Left ventricle myocardium inferior (tissue), 1 donor: ENCODE results near the gene PROCA1. TPM values are rescaled to one million over a fixed set of nuclear protein-coding genes. Genes with fewer than 3 reads are reported as not detected.

Source experiments
- DNase-seq: peaks from one replicate; pipeline ENCODE4 v3.0.0-alpha.2; 2020
- H3K27ac ChIP-seq: fragments of 200-600 bp; replicated peaks from 2 replicates; pipeline ENCODE4 v1.8.0; 2021
- H3K27me3 ChIP-seq: fragments of 200-600 bp; 2 replicates; pipeline ENCODE4 v1.8.0; 2021; ENCODE audit warnings: low read depth
- H3K36me3 ChIP-seq: fragments of 200-600 bp; 2 replicates; pipeline ENCODE4 v1.8.0; 2021
- H3K4me1 ChIP-seq: fragments of 200-600 bp; 2 replicates; pipeline ENCODE4 v1.8.0; 2021
- H3K4me3 ChIP-seq: fragments of 200-600 bp; 2 replicates; pipeline ENCODE4 v1.8.0; 2021; ENCODE audit warnings: mild to moderate bottlenecking, moderate library complexity
- H3K9me3 ChIP-seq: fragments of 200-600 bp; replicated peaks from 2 replicates; pipeline ENCODE4 v1.8.0; 2021
- intact Hi-C: fragments of 100-400 bp; cut with micrococcal nuclease; formaldehyde crosslinking; loops from one replicate; pipeline ENCODE4 v1.11.0; 2022
- total RNA-seq: library from RNA; stranded (reverse); fragmentation: NEBNext Ultra II Directional; extraction: Animal tissue kit (Norgen Biotek cat#: 25700); gene quantifications from one replicate; pipeline ENCODE4 v1.2.1, GENCODE V29; 2021
- TF ChIP-seq, protein P1 (sequence below): fragments of 200-600 bp; IDR thresholded peaks from 2 replicates; pipeline ENCODE4 v1.8.0; 2021; ENCODE audit warnings: antibody characterized with exemption, mild to moderate bottlenecking, borderline replicate concordance
- donor health status: DM: no; HTN: yes; CAD: no; lungs with severe emphysema.

The PROCA1 gene
- total RNA-seq, 1 donor from 2014 or later: 1.3 TPM

DNA sequence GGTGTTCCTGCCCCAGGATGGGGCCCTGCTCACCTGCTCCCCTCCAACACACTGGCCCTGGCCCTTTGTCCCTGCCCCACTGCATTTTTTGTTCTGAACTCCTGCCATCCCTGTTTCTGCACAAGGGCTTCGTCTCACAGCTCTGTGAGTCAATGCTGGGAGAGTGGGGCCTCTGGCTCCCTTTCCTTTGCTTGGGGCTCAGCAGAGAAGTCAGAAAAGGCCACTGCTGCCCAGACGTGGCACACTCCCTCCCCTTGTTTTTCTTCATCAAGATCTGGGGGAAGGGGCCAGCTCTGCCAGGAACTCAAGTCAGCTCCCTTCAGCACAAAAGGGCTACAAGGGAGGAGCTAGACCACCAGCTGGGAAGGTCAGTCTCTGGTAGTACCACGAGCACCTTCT lies 8.9 kb downstream of the PROCA1 start:
- H3K4me1 ChIP-seq: no peaks in the 10 kb centered on the region
- H3K36me3 ChIP-seq: peaks cover 58% of the 10 kb centered on the region
- no peak overlapping the region for H3K27ac ChIP-seq
- no peak overlapping the region for H3K4me3 ChIP-seq
- no peak for DNase-seq
- no peaks in the 10 kb centered on the region for H3K9me3 ChIP-seq
- TF ChIP-seq, protein P1, sequence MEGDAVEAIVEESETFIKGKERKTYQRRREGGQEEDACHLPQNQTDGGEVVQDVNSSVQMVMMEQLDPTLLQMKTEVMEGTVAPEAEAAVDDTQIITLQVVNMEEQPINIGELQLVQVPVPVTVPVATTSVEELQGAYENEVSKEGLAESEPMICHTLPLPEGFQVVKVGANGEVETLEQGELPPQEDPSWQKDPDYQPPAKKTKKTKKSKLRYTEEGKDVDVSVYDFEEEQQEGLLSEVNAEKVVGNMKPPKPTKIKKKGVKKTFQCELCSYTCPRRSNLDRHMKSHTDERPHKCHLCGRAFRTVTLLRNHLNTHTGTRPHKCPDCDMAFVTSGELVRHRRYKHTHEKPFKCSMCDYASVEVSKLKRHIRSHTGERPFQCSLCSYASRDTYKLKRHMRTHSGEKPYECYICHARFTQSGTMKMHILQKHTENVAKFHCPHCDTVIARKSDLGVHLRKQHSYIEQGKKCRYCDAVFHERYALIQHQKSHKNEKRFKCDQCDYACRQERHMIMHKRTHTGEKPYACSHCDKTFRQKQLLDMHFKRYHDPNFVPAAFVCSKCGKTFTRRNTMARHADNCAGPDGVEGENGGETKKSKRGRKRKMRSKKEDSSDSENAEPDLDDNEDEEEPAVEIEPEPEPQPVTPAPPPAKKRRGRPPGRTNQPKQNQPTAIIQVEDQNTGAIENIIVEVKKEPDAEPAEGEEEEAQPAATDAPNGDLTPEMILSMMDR: no peak
- H3K27me3 ChIP-seq: no peaks in the 10 kb centered on the region
- intact Hi-C loops: no loop called here

DNA sequence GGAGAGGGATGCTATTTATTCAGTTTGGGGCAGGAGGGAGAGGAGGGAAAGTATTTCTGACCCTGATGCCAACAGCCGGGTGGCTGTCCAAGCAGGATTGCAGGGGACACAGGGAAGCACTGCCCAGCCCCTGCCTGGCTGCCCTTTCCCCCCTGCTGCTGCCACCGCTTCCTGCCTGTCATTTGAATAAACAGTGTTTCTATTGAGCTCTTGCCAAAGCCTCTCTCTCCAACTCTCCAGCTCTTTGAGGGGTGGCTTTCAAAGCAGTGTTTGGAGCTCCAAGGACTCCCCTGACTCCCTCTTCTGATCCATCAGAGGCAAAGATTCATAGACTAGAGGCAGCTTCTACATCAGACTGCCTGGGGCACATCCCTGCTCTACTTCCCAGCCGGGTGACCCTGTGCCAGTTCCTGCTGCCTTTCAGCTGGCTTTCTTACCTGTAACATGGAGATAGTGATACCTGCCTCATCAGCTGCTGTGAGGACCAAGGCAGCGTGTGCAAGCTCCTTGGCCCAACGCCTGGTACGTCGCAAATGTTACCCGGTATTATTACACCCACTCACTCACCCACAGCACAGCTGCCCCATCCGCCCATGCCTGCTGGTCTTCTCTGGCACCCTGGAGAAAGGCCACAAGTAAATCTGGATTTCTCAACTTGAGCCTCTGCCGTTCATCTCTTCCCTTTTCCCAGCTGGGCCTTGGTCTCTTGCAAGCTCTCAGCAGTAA lies 9.5 kb downstream of the PROCA1 start:
- H3K4me3 ChIP-seq: no peak overlapping the region
- TF ChIP-seq, protein P1: no peak
- no peaks in the 10 kb centered on the region for H3K9me3 ChIP-seq
- H3K36me3 ChIP-seq: peaks cover 64% of the 10 kb centered on the region
- no peak overlapping the region for H3K27ac ChIP-seq
- no peaks in the 10 kb centered on the region for H3K4me1 ChIP-seq
- intact Hi-C loops: no loop called here
- no peaks in the 10 kb centered on the region for H3K27me3 ChIP-seq
- DNase-seq: no peak

DNA sequence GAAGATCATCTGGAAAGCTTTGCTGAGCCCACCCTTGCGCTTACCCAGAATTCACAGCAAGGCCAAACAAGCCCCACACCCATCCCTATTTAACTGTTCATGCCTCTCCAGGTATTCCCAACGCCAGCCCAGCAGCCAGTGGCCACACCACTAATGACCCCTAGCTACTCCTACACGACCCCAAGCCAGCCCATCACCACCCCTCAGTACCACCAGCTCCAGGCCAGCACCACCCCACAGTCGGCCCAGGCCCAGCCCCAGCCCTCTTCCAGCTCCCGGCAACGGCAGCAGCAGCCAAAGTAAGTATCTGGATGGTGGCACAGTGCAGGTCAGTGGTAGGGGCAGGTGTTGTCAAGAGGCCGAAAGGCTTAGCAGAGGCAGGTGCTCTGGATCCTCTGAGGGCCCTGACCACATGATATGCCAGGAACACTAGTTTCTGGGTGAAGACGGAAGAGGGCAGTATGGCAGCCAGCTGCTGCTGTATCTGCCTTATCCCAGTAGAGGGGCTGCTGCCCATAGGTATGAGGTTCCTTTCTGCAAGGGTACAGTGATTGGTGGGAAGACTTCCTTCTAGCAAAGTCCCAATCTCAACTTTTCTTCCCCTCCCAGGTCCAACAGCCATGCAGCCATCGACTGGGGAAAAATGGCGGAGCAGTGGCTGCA lies 10.7 kb downstream of the PROCA1 start:
- peaks cover 76% of the 10 kb centered on the region for H3K36me3 ChIP-seq
- no peaks in the 10 kb centered on the region for H3K9me3 ChIP-seq
- no peaks in the 10 kb centered on the region for H3K27me3 ChIP-seq
- no peak overlapping the region for H3K4me3 ChIP-seq
- intact Hi-C loops: no loop called here
- DNase-seq: no peak
- TF ChIP-seq, protein P1: no peak
- H3K4me1 ChIP-seq: no peaks in the 10 kb centered on the region
- no peak overlapping the region for H3K27ac ChIP-seq

DNA sequence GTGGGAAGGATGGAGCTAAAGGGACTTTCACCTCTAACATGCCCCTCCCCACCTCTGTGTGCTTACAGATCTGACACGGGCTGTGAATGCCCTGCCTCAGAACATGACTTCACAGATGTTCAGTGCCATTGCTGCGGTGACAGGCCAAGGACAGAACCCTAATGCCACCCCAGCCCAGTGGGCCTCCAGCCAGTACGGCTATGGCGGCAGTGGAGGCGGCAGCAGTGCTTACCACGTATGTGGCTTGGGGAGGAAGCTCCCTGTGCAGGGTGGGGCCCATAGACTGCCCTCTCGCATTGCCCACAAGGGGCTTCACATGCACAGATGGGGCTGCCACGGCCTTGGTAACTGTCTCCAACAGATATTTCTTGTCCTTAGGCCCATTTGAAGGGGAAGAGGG lies 11.4 kb downstream of the PROCA1 start:
- Histone ChIP-seq H3K27ac (no peak overlapping the region), H3K36me3 (peaks cover 83% of the 10 kb centered on the region), H3K27me3 (no peaks in the 10 kb centered on the region), H3K4me3 (no peak overlapping the region), H3K9me3 (no peaks in the 10 kb centered on the region), H3K4me1 (no peaks in the 10 kb centered on the region)
- TF ChIP-seq, protein P1: no peak
- intact Hi-C loops: no loop called here
- DNase-seq: no peak

DNA sequence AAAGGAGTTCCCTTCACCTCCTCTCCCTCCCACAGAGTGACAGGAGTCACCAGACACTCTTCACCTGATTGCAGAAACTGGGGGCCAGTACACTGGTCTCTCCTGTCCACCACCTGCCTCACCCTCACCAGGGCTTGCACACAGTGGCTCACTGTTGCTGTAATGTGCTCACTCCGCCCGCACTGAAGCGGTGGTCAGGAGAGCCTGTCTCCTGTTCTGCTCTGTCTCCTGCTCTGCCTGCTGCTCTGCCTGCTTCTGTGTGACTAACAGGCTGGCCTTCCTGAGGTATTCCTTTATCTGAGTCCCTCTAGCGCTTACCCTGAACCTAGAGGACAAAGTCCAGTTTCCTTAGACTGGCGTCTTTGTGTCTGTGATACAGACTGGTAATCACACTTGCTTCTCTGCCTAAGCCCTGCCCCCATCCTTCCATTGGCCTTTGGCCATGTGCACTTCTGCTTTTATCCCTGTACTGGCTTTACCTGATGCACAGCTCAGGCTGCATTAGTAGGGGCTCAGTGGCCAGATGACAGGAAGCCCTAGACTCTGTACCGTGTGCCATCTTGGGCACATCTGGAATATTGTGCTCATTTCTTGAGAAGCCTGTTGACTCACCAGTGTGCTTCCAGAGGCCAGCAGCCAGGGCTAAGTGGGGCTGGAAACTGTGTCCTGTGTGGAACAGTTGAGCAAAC lies 13.3 kb downstream of the PROCA1 start:
- Histone ChIP-seq H3K27ac (no peak overlapping the region), H3K36me3 (peaks cover 100% of the 10 kb centered on the region), H3K4me3 (no peak overlapping the region), H3K4me1 (no peaks in the 10 kb centered on the region), H3K27me3 (no peaks in the 10 kb centered on the region), H3K9me3 (no peaks in the 10 kb centered on the region)
- no peak for DNase-seq
- intact Hi-C loops: no loop called here
- TF ChIP-seq, protein P1: no peak
